Left colon (tissue), 2 donors: ENCODE results near the gene HAL. TPM values are rescaled to one million over a fixed set of nuclear protein-coding genes. Genes with fewer than 3 reads are reported as not detected.

Experiments used
- ATAC-seq: fragments of 200-7000 bp; cut with Tn5 transposase; one replicate; pipeline ENCODE4 v1.9.1; 2020; ENCODE audit warnings: mild to moderate bottlenecking, moderate library complexity
- DNase-seq, 2 donors: peaks; one replicate each; pipeline ENCODE4 v3.0.0-alpha.2; 2020
- intact Hi-C, 2 donors: fragments of 100-400 bp; cut with DNase I in 1 of 2; cut with micrococcal nuclease in 1 of 2; formaldehyde crosslinking; loops; one replicate each; pipeline versions ENCODE4 v1.11.2 to v1.14.0; 2022; cut with DNase I, micrococcal nuclease
- total RNA-seq, 2 donors: library from RNA; stranded (reverse); fragmentation: NEBNext Ultra II Directional; extraction: Animal tissue kit (Norgen Biotek cat#: 25700); gene quantifications; one replicate each; pipeline ENCODE4 v1.2.1, GENCODE V29; 2021
- donor health status: DM: no; HTN: no; CAD: no.
- donor health status: DM: yes; HTN: yes; CAD: no.

HAL gene
- total RNA-seq, 2 donors from 2014 or later: 2.5 to 2.7 TPM

- intact Hi-C loops: no loop called here
- ATAC-seq (no peak), DNase-seq (no peak)
These were observed 40.5 kb downstream of the HAL start for GRCh38 chr12:95955549-95956159.

- ATAC-seq (no peak), DNase-seq (no peak)
- intact Hi-C loops: no loop called here
These were observed 43.1 kb downstream of the HAL start for GRCh38 chr12:95953000-95953399.

- DNase-seq: no peak
- ATAC-seq: no peak
- intact Hi-C loops: no loop called here
These were observed 44.6 kb downstream of the HAL start for GRCh38 chr12:95951515-95951914.

GRCh38 chr12:95949477-95950206 is 46.5 kb downstream of the HAL start:
- no peak for DNase-seq
- intact Hi-C loops: no loop called here
- no peak for ATAC-seq

- DNase-seq (no peak), ATAC-seq (no peak)
- intact Hi-C loops: no loop called here
These were observed 51.9 kb downstream of the HAL start for GRCh38 chr12:95944108-95944704.

GRCh38 chr12:95943330-95943842 is 52.8 kb downstream of the HAL start, which contains the start of gene AMDHD1:
Gene AMDHD1, plus strand, starts transcription at chr12:95943331. Its CDS starts 68 bp downstream, at chr12:95943399.
- intact Hi-C loops: no loop called here
- peak; percentile 76 for ATAC-seq
- peak; percentile 40 to 63 for DNase-seq

- peak; percentile 78 to 89 for DNase-seq
- peak; percentile 94 for ATAC-seq
- intact Hi-C loops: no loop called here
These were observed 53.4 kb downstream of the HAL start, which contains the start of gene CCDC38 for GRCh38 chr12:95942524-95943329. Gene CCDC38, minus strand, starts transcription at chr12:95942614. Its CDS starts 6,105 bp downstream, at chr12:95936509.

- intact Hi-C loops: no loop called here
- ATAC-seq (no peak), DNase-seq (no peak)
These were observed 54.0 kb downstream of the HAL start for GRCh38 chr12:95942101-95942523.

- ATAC-seq (no peak), DNase-seq (no peak)
- intact Hi-C loops: no loop called here
These were observed 55.6 kb downstream of the HAL start for GRCh38 chr12:95940514-95940913.

Other genes with a start within 250 kb of the HAL start
- 10 to 100 TPM; 17.4 to 25.3 TPM for gene NTN4, start 205.6 kb downstream of the HAL start, total RNA-seq
- 10 to 100 TPM; 13.5 to 17.4 TPM for gene SNRPF, start 137.4 kb downstream of the HAL start, total RNA-seq
- not detected for gene CCDC38, start 53.7 kb downstream of the HAL start, total RNA-seq
- gene AMDHD1, start 53.0 kb downstream of the HAL start, total RNA-seq: under 1 TPM in 1 of 2 donors, not detected in 1; 0.47 TPM
- 10 to 100 TPM; 55.3 to 59.1 TPM for gene LTA4H, start 39.2 kb upstream of the HAL start, total RNA-seq
- gene ELK3, start 198.0 kb upstream of the HAL start, total RNA-seq: 1 to 10 TPM; 7.7 to 9.2 TPM